Measurements from ENCODE around the gene BAZ1A. TPM values are rescaled to one million over a fixed set of nuclear protein-coding genes. Genes with fewer than 3 reads are reported as not detected.

Gene BAZ1A
- total RNA-seq, 6 experiments from 2014 or later = 6.6 to 19.4 (median 14.3) TPM

DNA sequence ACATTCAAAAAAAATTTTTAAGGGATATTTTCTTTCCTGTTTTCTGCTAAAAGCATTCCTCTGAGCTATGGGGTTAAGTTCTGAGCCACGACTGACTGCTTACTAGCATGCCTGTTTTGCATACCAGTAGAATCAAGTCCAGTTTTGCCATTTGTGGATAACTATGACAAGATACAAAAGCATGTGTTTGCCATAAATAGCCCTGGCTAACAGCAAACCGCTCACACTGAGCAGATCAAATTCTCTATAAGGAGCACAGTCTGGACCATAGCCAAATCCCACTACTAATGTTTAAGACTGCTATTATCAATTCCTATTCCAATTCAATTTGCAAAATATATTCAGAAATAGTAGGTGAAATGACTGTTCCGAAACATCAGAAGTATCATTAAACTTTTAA lies 164.0 kb downstream of the BAZ1A start:
- H3K4me1 ChIP-seq = peaks cover 0 to 53% (median 3%) of the 10 kb centered on the region in 4 donors
- 56% methylated on average over 3 of the region's 3 CpGs for WGBS (ENCODE audit: insufficient coverage, low coverage, low lambda C conversion rate, missing lambda C conversion rate)

DNA sequence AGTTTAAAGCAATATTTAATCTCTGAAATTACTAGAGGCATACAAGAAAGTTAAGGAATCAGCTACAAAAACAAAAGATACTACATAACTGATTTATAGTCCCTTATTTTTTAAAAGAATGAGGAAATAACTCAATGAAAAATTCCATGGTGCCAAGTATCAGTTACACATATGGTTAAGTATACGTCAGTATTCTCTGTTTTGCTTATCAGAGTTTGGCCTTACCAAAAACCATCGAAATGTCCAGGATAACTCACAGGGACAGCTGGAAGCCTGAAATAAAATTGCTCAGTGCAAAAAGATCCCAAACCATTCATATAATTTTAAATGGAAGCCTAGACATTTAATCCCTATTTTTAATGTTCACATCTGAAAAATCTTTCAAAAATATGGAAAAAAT lies 164.4 kb downstream of the BAZ1A start:
- intact Hi-C loops (cut with DNase I) = no loop called here
- Histone ChIP-seq H3K9me3 (no peaks in the 10 kb centered on the region), H3K4me3 (no peak overlapping the region), H3K27ac (no peak overlapping the region), H3K36me3 (peaks cover 0 to 17% (median 2%) of the 10 kb centered on the region in 4 donors), H3K4me1 (peaks cover 0 to 53% (median 3%) of the 10 kb centered on the region in 4 donors), H3K27me3 (no peaks in the 10 kb centered on the region)
- no peak for ATAC-seq
- DNase-seq = no peak
- TF ChIP-seq, protein P1, sequence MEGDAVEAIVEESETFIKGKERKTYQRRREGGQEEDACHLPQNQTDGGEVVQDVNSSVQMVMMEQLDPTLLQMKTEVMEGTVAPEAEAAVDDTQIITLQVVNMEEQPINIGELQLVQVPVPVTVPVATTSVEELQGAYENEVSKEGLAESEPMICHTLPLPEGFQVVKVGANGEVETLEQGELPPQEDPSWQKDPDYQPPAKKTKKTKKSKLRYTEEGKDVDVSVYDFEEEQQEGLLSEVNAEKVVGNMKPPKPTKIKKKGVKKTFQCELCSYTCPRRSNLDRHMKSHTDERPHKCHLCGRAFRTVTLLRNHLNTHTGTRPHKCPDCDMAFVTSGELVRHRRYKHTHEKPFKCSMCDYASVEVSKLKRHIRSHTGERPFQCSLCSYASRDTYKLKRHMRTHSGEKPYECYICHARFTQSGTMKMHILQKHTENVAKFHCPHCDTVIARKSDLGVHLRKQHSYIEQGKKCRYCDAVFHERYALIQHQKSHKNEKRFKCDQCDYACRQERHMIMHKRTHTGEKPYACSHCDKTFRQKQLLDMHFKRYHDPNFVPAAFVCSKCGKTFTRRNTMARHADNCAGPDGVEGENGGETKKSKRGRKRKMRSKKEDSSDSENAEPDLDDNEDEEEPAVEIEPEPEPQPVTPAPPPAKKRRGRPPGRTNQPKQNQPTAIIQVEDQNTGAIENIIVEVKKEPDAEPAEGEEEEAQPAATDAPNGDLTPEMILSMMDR (IDR thresholded peaks at IDR 0.05) = no peak
- no peak for TF ChIP-seq POLR2A (IDR thresholded peaks at IDR 0.05)
- 70% methylated on average over 2 of the region's 2 CpGs for WGBS (ENCODE audit: insufficient coverage, low coverage, low lambda C conversion rate, missing lambda C conversion rate)

More for the DNA sequence above, 164.0 kb downstream of the BAZ1A start:
- no peaks in the 10 kb centered on the region for H3K9me3 ChIP-seq
- TF ChIP-seq POLR2A (IDR thresholded peaks at IDR 0.05) = no peak
- TF ChIP-seq, protein P1 (IDR thresholded peaks at IDR 0.05) = no peak
- no peak for DNase-seq
- intact Hi-C loops (cut with DNase I) = no loop called here
- no peak overlapping the region for H3K4me3 ChIP-seq
- peaks cover 0 to 17% (median 2%) of the 10 kb centered on the region in 4 donors for H3K36me3 ChIP-seq
- peak overlapping the region in 1 of 3 donors; percentile 12 for H3K27ac ChIP-seq
- H3K27me3 ChIP-seq = no peaks in the 10 kb centered on the region
- no peak for ATAC-seq

DNA sequence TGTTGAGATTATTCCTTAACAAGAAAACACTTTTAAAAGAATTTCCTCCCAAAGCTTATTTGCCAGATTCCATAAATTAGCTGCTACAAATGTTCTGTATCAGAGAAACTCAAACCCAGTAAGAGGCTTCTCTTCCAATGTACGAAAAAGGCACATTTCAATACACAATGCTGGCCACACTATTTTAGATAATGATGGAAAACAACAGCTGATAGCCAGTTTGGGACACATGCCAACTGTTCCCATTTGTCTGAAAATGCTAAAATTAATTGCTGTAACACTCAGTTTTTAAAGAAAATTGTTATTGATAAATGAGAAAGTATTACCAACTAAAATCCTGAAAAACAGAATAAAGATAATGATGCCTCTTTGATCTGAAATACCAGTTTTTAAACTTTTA lies 165.2 kb downstream of the BAZ1A start:
- H3K36me3 ChIP-seq = peaks cover 0 to 17% (median 2%) of the 10 kb centered on the region in 4 donors
- H3K27ac ChIP-seq = no peak overlapping the region
- peaks cover 0 to 47% (median 3%) of the 10 kb centered on the region in 4 donors for H3K4me1 ChIP-seq
- DNase-seq (no peak), ATAC-seq (no peak)
- intact Hi-C loops (cut with DNase I) = no loop called here
- no peak for TF ChIP-seq POLR2A (IDR thresholded peaks at IDR 0.05)
- TF ChIP-seq, protein P1 (IDR thresholded peaks at IDR 0.05) = no peak
- no peaks in the 10 kb centered on the region for H3K9me3 ChIP-seq
- H3K4me3 ChIP-seq = no peak overlapping the region
- H3K27me3 ChIP-seq = no peaks in the 10 kb centered on the region
- 70% methylated on average over 1 of the region's 1 CpG for WGBS (ENCODE audit: insufficient coverage, low coverage, low lambda C conversion rate, missing lambda C conversion rate)

DNA sequence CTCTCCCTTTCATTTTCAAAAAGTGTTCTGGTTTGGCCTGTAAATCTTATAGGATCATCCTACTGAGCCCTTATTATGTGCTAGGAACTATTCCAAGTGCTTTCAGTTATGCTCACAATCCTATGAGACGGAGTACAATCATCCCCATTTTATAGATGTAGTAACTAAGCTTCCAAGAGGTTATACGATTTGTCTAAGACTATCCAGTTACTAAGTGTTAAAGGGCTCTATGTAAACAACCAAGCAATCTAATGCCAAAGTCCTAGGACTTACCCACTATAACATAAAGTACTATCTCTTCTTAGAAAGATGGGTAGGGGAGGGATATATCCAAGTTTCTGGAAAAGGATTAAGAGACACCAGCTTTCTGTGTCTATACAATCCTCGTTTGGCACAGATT lies 167.4 kb downstream of the BAZ1A start:
- H3K4me1 ChIP-seq = peaks cover 0 to 39% (median 0%) of the 10 kb centered on the region in 4 donors
- peaks cover 0 to 15% (median 2%) of the 10 kb centered on the region in 4 donors for H3K36me3 ChIP-seq
- WGBS (ENCODE audit: insufficient coverage, low coverage, low lambda C conversion rate, missing lambda C conversion rate) = 63% methylated on average over 3 of the region's 3 CpGs
- ATAC-seq = peak in 1 of 4 donors; percentile 31
- intact Hi-C loops (cut with DNase I) = no loop called here
- no peak for DNase-seq
- TF ChIP-seq, protein P1 (IDR thresholded peaks at IDR 0.05) = no peak
- TF ChIP-seq POLR2A (IDR thresholded peaks at IDR 0.05) = no peak
- no peak overlapping the region for H3K4me3 ChIP-seq
- H3K27me3 ChIP-seq = no peaks in the 10 kb centered on the region
- H3K27ac ChIP-seq = no peak overlapping the region
- no peaks in the 10 kb centered on the region for H3K9me3 ChIP-seq

Small RNAs within 50 kb of the gene (small RNA-seq; reads per million reads assigned to genes)
- gene AL121603.1 = 0 reads per million in 2 experiments
- gene RNU7-41P = 0 reads per million in 2 experiments

Other genes with a start within 250 kb of the BAZ1A start
- gene SNX6, start 245.2 kb downstream of the BAZ1A start, total RNA-seq = 10 to 100 TPM; 16.4 to 49.7 (median 31.5) TPM
- 10 to 100 TPM; 74.2 to 95.3 (median 78.3) TPM for gene CFL2, start 160.8 kb downstream of the BAZ1A start, total RNA-seq
- gene SRP54, start 107.6 kb upstream of the BAZ1A start, total RNA-seq = 10 to 100 TPM; 35.1 to 46.7 (median 41.0) TPM
- gene FAM177A1, start 170.9 kb upstream of the BAZ1A start, total RNA-seq = 10 to 100 TPM; 44.2 to 48.4 (median 47.2) TPM
- gene PPP2R3C, start 246.6 kb upstream of the BAZ1A start, total RNA-seq = 10 to 100 TPM in 2 of 6 experiments, 1 to 10 TPM in 4; 6.8 to 15.6 (median 9.4) TPM
- 10 to 100 TPM; 15.2 to 22.2 (median 19.7) TPM for gene PRORP, start 247.2 kb upstream of the BAZ1A start, total RNA-seq